ENCODE measurements around the gene NCOA4. TPM values are rescaled to one million over a fixed set of nuclear protein-coding genes. Genes with fewer than 3 reads are reported as not detected.
"Not testable (repeated sequence)": the region's sequence is repeated elsewhere in the genome, so short reads cannot be mapped to it uniquely, and the experiment has no call there.

The NCOA4 gene
- total RNA-seq, 4 donors from 2014 or later = 110 to 351 (median 184) TPM

DNA sequence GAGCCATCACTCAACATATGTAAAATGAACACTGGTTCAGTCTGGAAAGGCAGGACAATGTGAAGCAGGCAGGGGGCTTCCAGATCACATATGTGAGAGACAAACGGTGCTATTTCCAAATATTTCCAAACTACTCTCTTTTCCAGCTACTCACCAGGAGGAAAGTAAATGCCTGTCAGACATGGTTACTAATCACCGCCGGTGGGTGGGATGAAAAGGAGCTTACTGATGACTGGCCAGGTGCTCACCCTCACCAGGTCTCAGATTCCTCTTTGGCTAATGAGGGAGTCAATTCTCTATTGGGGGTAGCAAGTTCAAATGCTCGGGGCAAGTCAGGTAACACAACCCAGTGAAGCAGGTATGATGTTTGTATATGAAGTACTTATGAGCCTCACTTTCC, 25.3 kb upstream of the NCOA4 start:
- H3K27me3 ChIP-seq = no peaks in the 10 kb centered on the region
- H3K9me3 ChIP-seq = no peaks in the 10 kb centered on the region
- DNase-seq = no peak
- no peaks in the 10 kb centered on the region for H3K36me3 ChIP-seq
- no peak overlapping the region for H3K27ac ChIP-seq
- no peaks in the 10 kb centered on the region for H3K4me1 ChIP-seq
- no peak overlapping the region for H3K4me3 ChIP-seq
- no peak for TF ChIP-seq POLR2A (IDR thresholded peaks at IDR 0.05)
- no peak for TF ChIP-seq CTCF (IDR thresholded peaks at IDR 0.05)

- Histone ChIP-seq H3K27ac (no peak overlapping the region), H3K36me3 (no peaks in the 10 kb centered on the region), H3K9me3 (no peaks in the 10 kb centered on the region), H3K4me1 (no peaks in the 10 kb centered on the region), H3K27me3 (no peaks in the 10 kb centered on the region), H3K4me3 (no peak overlapping the region)
- TF ChIP-seq CTCF (IDR thresholded peaks at IDR 0.05) = no peak
- TF ChIP-seq POLR2A (IDR thresholded peaks at IDR 0.05) = no peak
- no peak for DNase-seq
Measured at GRCh38 chr10:46053534-46054434, 23.4 kb upstream of the NCOA4 start.

- no peaks in the 10 kb centered on the region for H3K36me3 ChIP-seq
- DNase-seq = no peak
- H3K9me3 ChIP-seq = no peaks in the 10 kb centered on the region
- no peak overlapping the region for H3K27ac ChIP-seq
- no peak for TF ChIP-seq POLR2A (IDR thresholded peaks at IDR 0.05)
- no peak overlapping the region for H3K4me3 ChIP-seq
- H3K4me1 ChIP-seq = no peaks in the 10 kb centered on the region
- no peaks in the 10 kb centered on the region for H3K27me3 ChIP-seq
Measured at GRCh38 chr10:46052791-46053375, 22.5 kb upstream of the NCOA4 start.

DNA sequence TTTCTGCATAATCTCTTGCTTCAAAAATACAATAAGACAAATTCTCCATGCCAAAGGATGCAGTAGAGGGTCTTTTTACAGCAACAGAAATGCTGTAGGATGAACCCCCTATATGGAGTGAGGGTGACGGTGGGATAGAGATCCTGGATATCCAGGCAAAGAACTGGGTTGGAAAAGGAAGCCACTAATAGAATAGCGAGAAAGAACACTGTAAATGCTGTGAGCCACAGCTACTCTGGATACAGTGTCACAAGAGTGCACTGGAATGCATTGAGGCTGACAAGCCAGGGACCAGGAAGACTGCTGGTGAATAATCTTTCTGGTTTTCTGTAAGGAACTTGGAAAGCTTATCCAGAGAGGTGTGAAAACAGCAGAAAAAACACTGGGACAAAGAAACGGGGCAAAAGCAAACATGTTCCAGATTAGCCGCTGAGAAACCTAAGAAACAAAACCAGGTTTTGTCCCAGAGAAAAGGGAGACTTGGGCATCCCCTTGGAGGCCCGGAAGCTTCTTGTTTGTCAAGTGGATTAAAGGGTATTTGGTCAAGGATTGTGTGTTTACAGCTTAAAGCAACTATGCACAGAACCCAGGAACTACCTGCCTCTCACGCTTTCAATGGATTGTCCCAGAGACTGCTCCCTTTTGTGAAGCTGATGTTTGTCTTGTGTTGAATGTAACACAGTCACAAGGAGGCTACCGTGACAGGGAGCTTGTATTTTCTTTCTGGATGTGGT, 21.8 kb upstream of the NCOA4 start:
- no peak overlapping the region for H3K27ac ChIP-seq
- H3K9me3 ChIP-seq = no peaks in the 10 kb centered on the region
- no peak for DNase-seq
- H3K4me3 ChIP-seq = no peak overlapping the region
- TF ChIP-seq CTCF (IDR thresholded peaks at IDR 0.05) (no peak), POLR2A (IDR thresholded peaks at IDR 0.05) (no peak)
- H3K36me3 ChIP-seq = no peaks in the 10 kb centered on the region
- no peaks in the 10 kb centered on the region for H3K4me1 ChIP-seq
- H3K27me3 ChIP-seq = no peaks in the 10 kb centered on the region

GRCh38 chr10:46050941-46051623, 20.7 kb upstream of the NCOA4 start:
- TF ChIP-seq CTCF (IDR thresholded peaks at IDR 0.05) = no peak
- TF ChIP-seq POLR2A (IDR thresholded peaks at IDR 0.05) = no peak
- Histone ChIP-seq H3K27me3 (no peaks in the 10 kb centered on the region), H3K36me3 (no peaks in the 10 kb centered on the region)

GRCh38 chr10:46049497-46049831, 19.0 kb upstream of the NCOA4 start:
- not testable (repeated sequence) for H3K9me3 ChIP-seq, DNase-seq, H3K4me3 ChIP-seq, H3K27ac ChIP-seq, H3K36me3 ChIP-seq, H3K27me3 ChIP-seq, H3K4me1 ChIP-seq

More at GRCh38 chr10:46050941-46051623, 20.7 kb upstream of the NCOA4 start:
- DNase-seq = no peak
- Histone ChIP-seq H3K4me1 (no peaks in the 10 kb centered on the region), H3K27ac (no peak overlapping the region), H3K9me3 (no peaks in the 10 kb centered on the region), H3K4me3 (no peak overlapping the region)
